NOMO-1 treated with dmso at 0.1 percent for 144 hours (cell line): Measurements from ENCODE around the gene MUSTN1.

Source experiments
- DNase-seq: peaks from one replicate; lab custom pipeline; 2025; ENCODE audit not compliant: unreplicated experiment; lab: John Stamatoyannopoulos, UW

Gene MUSTN1

DNA sequence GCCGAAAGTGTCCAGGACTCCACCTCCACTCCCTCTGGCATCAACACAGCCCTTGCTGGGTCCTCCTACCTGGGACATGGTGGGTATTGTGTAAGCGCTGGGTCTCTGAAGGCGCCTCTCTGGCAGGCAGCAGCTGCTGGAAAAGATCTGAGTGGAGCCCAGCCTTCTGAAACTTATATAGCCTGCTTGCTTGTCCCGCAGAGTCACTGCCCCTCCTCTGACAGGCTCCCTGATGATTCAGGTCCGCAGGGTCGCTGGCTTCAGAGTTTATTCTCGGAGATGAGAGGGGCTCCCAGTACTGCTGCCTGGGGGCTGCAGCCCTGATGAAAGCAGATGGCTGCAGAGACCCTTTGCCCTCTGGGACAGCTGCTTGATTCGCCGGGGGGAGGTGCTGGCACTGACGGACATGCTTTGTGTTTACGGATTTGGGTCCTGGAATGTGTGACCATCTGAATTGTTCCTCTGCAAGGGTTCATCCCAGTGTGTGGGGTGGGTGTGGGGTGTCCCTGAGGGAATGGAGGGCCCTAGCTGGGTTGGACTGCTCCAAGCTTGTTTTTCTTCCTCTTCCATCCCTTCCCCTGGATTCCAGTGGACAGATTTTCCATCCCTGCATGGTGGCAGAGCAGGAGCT lies at the start of gene MUSTN1:
Gene MUSTN1 (minus strand): TSS at position 149 of the 631 bp plus-strand sequence. CDS start 71 bp downstream, at position 78.
- no peak for DNase-seq

DNA sequence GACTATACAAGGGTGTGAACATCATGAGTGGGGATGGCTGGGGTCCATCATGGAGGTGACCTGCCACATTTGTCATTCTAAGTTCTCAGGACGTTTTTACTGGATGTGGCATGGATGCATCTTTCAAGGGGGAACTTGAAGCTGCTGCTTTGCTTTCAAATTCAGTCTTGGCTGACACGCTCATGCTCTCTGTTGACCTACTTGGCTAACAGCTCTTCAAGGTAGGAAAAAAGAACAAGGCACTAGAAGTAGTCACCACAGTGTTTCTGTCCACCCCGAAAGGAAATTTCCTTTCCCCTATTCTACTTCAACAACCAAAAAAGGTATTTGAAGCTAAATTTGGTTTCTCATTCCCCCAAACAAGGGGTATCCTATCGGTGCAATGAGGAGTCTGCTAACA lies 47.6 kb upstream of the MUSTN1 start:
- DNase-seq = no peak

DNA sequence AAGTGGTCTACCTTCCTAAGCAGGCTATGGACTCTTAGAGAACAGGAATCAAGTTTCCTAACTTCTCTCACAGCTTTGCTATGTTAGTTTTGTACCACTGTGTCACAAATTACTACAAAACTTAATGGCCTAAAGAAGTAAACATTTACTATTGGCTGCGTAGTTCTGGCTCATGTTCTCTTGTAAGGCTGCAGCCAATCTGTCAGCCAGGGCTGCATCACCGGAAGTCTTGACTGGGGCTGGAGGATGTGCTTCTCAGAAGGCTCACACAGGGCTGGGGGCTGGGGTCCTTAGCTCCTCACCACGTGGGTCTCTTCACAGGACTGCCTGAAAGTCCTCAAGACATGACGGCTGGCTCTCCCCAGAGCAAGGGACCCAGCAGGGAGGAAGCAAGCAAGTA lies 47.1 kb upstream of the MUSTN1 start:
- DNase-seq = no peak

GRCh38 chr3:52880474-52880873 lies 45.7 kb upstream of the MUSTN1 start:
- no peak for DNase-seq

- no peak for DNase-seq
Observed at GRCh38 chr3:52880047-52880446, 45.2 kb upstream of the MUSTN1 start.

DNA sequence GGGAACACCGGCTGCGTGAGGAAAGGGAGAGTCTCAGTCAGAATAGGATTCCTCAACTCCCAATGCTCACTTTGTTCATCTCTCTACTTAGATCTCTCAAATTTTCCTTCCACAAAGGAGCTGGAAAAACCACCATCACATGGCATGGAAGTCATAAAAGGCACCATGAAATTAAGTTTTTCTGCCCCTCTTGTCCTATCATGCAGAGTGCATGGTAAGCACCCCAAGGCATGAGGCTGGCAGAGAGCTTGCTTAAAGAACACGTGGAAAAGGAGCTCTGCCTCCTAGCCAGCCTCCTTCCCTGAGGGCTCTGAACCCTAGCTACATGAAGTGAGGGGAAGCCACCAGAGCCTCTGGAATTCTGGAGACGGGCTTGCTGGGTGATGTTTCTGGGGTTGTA lies 44.8 kb upstream of the MUSTN1 start:
- DNase-seq = no peak

- DNase-seq = no peak
Observed at GRCh38 chr3:52879090-52879489, 44.3 kb upstream of the MUSTN1 start.

DNA sequence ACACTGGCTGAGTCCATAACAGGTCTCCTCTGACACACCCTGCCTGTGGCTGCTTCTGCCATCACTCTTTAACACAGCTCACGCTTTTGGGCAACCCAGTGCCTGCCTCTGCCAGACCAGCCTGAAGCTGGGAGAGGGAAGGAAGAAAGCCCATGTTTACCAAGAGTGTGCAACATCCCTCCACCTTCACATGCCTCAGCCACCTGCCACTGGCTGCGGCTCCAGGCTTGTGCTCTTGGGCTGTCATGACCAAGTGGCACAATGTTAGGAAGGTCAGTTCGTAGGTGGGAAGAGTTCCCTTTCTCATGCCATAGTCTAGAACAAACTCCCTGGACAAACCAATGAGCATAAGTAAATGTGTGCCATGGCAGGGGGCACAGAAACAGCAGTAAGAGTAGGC lies 42.3 kb upstream of the MUSTN1 start:
- DNase-seq = no peak

DNA sequence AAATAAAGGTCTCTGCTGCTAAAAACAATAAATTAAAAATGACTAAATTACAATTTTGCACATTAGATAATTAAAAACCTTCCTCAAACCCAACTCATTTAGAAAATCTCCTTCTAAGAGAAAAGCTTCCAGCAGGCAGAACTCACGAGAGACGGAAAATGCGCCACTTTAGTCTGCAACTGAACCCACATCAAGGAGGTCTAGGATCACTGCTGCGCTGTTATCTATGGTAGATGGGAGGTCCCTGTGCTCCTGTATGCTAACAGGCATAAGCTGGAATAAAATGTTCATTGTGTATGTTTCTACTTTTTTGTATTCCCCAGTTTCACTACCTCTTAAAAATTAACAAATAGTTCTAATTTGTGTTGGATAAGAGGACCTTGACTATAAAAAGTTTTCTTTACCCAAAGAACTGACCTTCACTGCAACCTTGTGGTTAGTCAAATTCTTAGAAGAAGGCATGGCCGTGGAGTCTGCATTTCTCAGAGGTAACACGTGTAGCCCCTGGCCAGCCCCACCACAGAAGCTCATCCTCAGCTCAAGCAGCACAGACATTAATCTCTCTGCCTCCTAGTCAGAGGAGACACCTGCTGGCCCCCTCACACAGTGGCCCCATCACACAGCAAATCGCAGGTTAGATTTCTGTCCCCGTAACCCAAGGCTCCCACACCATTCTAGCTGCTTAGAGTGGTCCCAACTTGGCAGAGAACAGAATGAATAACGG lies 40.2 kb upstream of the MUSTN1 start:
- no peak for DNase-seq

GRCh38 chr3:52874160-52874701 lies 39.4 kb upstream of the MUSTN1 start:
- DNase-seq = no peak

- no peak for DNase-seq
Observed at GRCh38 chr3:52873433-52874159, 38.8 kb upstream of the MUSTN1 start.

DNA sequence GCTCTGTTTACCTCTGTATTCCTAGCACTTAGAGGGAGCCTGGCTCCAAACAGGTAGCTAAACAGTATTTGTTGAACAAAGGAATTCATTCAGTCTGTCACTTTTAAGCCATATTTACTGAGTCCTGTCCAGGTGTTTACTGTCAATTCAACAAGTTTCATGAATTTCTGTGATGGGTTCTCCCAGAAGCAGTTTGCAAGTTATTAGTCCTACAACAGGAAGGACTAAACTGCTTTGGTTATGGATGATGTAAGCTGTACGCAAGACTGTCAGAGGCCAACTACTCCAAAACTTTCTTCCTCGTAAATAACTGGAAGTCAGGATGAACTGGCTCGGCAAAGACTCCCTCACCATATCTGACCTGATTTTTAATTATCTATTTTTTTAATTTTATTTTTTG lies 37.4 kb upstream of the MUSTN1 start:
- DNase-seq = no peak

DNA sequence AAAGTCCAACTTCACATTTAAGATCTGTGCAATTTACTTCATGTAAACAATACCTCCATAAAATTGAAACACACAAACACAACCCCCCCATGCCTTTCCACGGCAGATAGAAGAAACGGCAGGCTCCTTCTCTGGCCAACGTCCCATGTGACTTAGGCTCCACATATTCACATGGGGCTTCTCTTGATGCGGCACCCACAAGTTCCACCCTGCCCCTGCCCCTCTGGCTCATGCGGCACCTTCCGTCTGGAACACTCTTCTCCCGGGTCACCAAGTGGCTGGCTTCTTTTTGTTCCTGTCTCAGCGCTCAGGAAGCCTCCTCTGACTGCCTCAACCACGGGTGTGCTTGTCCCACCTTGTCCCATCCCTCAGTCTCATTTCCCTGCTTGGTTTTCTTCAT lies 36.9 kb upstream of the MUSTN1 start:
- DNase-seq = no peak

DNA sequence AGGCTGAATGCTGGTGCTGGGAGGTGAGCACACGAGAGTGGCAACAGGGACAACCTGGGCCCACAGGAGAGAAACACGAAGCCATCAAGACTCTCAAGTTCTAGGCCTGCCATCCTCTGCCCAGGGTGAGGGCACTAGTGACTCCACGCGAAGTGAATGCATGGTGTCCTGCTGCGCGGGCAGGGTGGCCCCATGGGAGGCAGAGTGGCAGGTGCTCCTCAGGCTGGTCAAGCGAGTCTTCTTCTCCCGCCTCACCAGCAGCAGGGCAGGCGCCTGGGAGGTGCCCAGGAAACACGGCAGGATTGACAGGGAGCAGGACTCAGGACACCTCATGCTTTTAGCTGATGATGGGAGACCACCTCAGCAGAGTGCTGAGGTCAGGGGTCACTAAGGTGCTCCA lies 35.7 kb upstream of the MUSTN1 start:
- no peak for DNase-seq

GRCh38 chr3:52866427-52866826 lies 31.6 kb upstream of the MUSTN1 start:
- no peak for DNase-seq

DNA sequence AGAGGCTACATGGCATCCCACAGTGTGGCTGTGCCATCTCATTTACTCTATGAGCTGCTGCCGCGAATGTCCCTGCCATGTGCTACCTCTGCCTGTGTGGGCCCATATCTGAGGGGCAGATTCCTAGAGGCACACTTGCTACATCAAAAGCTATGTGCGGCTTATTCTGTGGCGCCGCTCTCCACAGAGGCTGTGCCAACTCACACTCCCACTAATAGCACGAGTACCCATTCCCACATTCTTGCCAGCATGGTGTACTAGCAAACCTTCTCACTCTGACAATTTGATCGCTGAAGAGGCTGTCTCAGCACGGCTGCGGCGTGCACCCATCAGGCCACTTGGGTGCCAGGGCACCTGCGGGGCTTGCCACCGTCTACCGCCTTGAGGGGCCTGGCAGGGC lies 31.2 kb upstream of the MUSTN1 start:
- DNase-seq = no peak

GRCh38 chr3:52860424-52860768 lies 25.6 kb upstream of the MUSTN1 start:
- DNase-seq = no peak

DNA sequence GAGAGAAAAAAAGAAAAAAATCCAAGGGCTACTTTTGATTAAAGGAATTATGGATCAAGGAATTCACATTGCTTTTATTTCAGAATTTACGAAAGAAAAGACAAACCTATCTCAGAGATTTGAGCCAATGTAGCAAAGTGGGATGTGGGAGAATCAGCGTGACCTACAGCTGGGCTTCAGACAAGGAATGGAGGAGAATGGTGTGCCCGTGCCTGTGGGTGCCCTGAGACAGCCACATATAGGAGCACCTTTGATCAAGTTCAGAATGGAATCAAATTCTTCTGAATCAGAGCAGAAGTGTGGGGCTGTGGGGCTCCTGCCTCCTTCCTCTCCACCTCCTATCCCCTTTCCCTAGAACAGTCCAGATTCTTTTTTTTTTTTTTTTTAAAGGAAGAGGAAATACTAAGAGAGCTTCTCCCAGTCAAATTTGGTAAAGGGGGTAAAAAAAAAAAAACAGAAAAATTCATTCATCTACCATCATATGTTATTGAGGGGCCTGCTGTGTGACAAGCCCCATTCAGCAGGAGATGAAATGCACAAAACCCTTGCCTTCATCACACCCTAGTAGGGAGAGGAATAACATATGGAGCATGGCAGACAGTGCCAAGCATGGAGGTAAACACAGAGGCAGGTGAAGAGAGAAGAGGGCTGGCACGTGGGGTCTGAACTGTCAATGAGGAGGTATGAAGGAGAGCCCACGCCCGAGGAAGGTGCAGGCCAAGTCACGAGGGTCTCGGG lies 25.0 kb upstream of the MUSTN1 start:
- no peak for DNase-seq

GRCh38 chr3:52857864-52858263 lies 23.0 kb upstream of the MUSTN1 start:
- DNase-seq = no peak

DNA sequence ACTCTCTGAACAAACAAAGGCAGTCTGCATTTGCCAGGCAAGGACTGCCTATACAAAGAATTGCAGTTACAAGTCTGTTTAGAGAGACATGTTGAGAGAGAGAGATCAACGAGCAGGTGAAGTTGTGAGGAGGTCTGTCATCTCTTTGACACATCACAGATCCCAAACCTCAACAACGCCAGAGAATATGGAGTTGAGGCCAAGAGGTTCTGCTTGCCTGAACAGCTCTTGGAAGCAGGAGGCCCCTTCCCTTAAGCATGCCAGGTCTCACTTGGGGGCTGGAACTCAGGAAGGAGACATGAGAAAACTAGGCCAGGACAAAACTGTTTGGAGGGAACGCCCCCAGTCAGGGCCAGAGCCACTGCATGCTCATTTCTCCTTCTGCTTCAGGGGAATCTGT lies 22.3 kb upstream of the MUSTN1 start:
- DNase-seq = no peak

DNA sequence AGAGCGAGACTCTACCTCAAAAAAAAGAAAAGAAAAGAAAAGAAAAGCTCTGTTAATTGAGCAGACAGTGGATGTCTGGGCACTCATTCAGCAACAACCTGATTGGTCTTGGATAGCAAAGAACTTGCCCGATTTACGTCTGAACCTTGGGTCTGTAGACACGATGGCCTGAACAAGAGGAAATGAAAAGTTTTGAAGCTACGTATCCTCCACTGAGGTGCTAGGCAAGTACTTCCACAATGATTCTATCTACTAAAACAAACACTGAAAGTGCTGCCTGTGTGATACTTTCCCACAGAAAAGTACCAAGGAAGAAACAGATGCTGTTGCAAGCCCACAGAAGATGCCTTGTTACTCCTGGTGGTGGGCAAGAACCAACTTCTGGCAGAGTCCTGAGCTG lies 21.8 kb upstream of the MUSTN1 start:
- no peak for DNase-seq
